Stomach smooth muscle (tissue), 2 donors: ENCODE measurements around the gene NHS.

Experiments
- H3K27ac ChIP-seq: one replicate; pipeline ENCODE4 v1.7.0; 2013; ENCODE audit warnings: mild to moderate bottlenecking, low read length, inconsistent platforms
- H3K27me3 ChIP-seq, 2 donors: one replicate each; pipeline ENCODE4 v1.7.0; 2013; ENCODE audit warnings: low read length in 2 of 2; ENCODE audit not compliant: insufficient read depth in 2 of 2, control insufficient read depth in 1 of 2
- H3K36me3 ChIP-seq, 2 donors: one replicate each; pipeline ENCODE4 v1.7.0; 2013; ENCODE audit warnings: low read length in 2 of 2; ENCODE audit not compliant: control insufficient read depth in 2 of 2, insufficient read depth in 2 of 2
- H3K4me1 ChIP-seq: one replicate; pipeline ENCODE4 v1.7.0; 2013; ENCODE audit warnings: low read length; ENCODE audit not compliant: control insufficient read depth, insufficient read depth
- H3K4me3 ChIP-seq, 2 donors: one replicate each; pipeline ENCODE4 v1.7.0; 2013; ENCODE audit warnings: low read length in 2 of 2
- H3K9ac ChIP-seq, 2 donors: one replicate each; pipeline ENCODE4 v1.7.0; 2013; ENCODE audit warnings: low read length in 2 of 2, mild to moderate bottlenecking in 1 of 2
- H3K9me3 ChIP-seq, 2 donors: one replicate each; pipeline ENCODE4 v1.7.0; 2013; ENCODE audit warnings: low read length in 2 of 2; ENCODE audit not compliant: control insufficient read depth in 2 of 2
- donor health status: healthy.
- donor health status: Pancreatic carcinoma.

NHS gene

GRCh38 chrX:17579026-17579425 lies 204.0 kb downstream of the NHS start:
- Histone ChIP-seq H3K9ac (no peak overlapping the region), H3K27ac (no peak overlapping the region), H3K36me3 (no peaks in the 10 kb centered on the region), H3K9me3 (no peaks in the 10 kb centered on the region), H3K4me3 (no peak overlapping the region), H3K4me1 (peaks cover 22% of the 10 kb centered on the region), H3K27me3 (peaks cover 0 to 15% of the 10 kb centered on the region in 2 donors)

GRCh38 chrX:17580539-17581152 lies 205.6 kb downstream of the NHS start:
- Histone ChIP-seq H3K27me3 (peaks cover 0 to 11% of the 10 kb centered on the region in 2 donors), H3K4me3 (peak overlapping the region in 1 of 2 donors; percentile 40), H3K4me1 (peaks cover 23% of the 10 kb centered on the region), H3K9me3 (no peaks in the 10 kb centered on the region), H3K27ac (no peak overlapping the region), H3K36me3 (no peaks in the 10 kb centered on the region), H3K9ac (no peak overlapping the region)

- Histone ChIP-seq H3K9me3 (no peaks in the 10 kb centered on the region), H3K27me3 (peaks cover 0 to 11% of the 10 kb centered on the region in 2 donors), H3K27ac (no peak overlapping the region), H3K9ac (no peak overlapping the region), H3K4me3 (no peak overlapping the region), H3K4me1 (peaks cover 23% of the 10 kb centered on the region), H3K36me3 (no peaks in the 10 kb centered on the region)
Measured at GRCh38 chrX:17581641-17582040, 206.6 kb downstream of the NHS start.

- H3K4me1 ChIP-seq = peaks cover 23% of the 10 kb centered on the region
- H3K9me3 ChIP-seq = no peaks in the 10 kb centered on the region
- no peak overlapping the region for H3K9ac ChIP-seq
- H3K4me3 ChIP-seq = no peak overlapping the region
- H3K27ac ChIP-seq = no peak overlapping the region
- H3K36me3 ChIP-seq = no peaks in the 10 kb centered on the region
- peaks cover 0 to 11% of the 10 kb centered on the region in 2 donors for H3K27me3 ChIP-seq
Measured at GRCh38 chrX:17584248-17584681, 209.3 kb downstream of the NHS start.

GRCh38 chrX:17585006-17585405 lies 210.0 kb downstream of the NHS start:
- Histone ChIP-seq H3K27ac (no peak overlapping the region), H3K36me3 (no peaks in the 10 kb centered on the region), H3K4me1 (peaks cover 21% of the 10 kb centered on the region), H3K27me3 (peaks cover 0 to 7% of the 10 kb centered on the region in 2 donors), H3K9me3 (no peaks in the 10 kb centered on the region), H3K4me3 (no peak overlapping the region), H3K9ac (no peak overlapping the region)

- H3K27ac ChIP-seq = no peak overlapping the region
- H3K9ac ChIP-seq = no peak overlapping the region
- H3K36me3 ChIP-seq = no peaks in the 10 kb centered on the region
- peaks cover 4% of the 10 kb centered on the region for H3K4me1 ChIP-seq
- H3K9me3 ChIP-seq = no peaks in the 10 kb centered on the region
- no peak overlapping the region for H3K4me3 ChIP-seq
- peaks cover 0 to 7% of the 10 kb centered on the region in 2 donors for H3K27me3 ChIP-seq
Measured at GRCh38 chrX:17587366-17587765, 212.4 kb downstream of the NHS start.

- peaks cover 7% of the 10 kb centered on the region for H3K4me1 ChIP-seq
Measured at GRCh38 chrX:17588303-17588702, 213.3 kb downstream of the NHS start.

GRCh38 chrX:17590892-17591740 lies 216.1 kb downstream of the NHS start:
- H3K27me3 ChIP-seq = peaks cover 0 to 8% of the 10 kb centered on the region in 2 donors
- peak overlapping the region; percentile 48 to 66 for H3K4me3 ChIP-seq
- peak overlapping the region; percentile 7 for H3K27ac ChIP-seq

More at GRCh38 chrX:17588303-17588702, 213.3 kb downstream of the NHS start:
- H3K27ac ChIP-seq = no peak overlapping the region
- no peak overlapping the region for H3K4me3 ChIP-seq
- H3K36me3 ChIP-seq = no peaks in the 10 kb centered on the region
- H3K27me3 ChIP-seq = peaks cover 0 to 3% of the 10 kb centered on the region in 2 donors
- no peaks in the 10 kb centered on the region for H3K9me3 ChIP-seq
- no peak overlapping the region for H3K9ac ChIP-seq

GRCh38 chrX:17591741-17592110 lies 216.7 kb downstream of the NHS start:
- no peaks in the 10 kb centered on the region for H3K9me3 ChIP-seq
- H3K27ac ChIP-seq = peak overlapping the region; percentile 7
- no peaks in the 10 kb centered on the region for H3K36me3 ChIP-seq
- peaks cover 5% of the 10 kb centered on the region for H3K4me1 ChIP-seq
- H3K27me3 ChIP-seq = peaks cover 0 to 8% of the 10 kb centered on the region in 2 donors
- peak overlapping the region; percentile 48 to 66 for H3K4me3 ChIP-seq
- H3K9ac ChIP-seq = no peak overlapping the region

More at GRCh38 chrX:17590892-17591740, 216.1 kb downstream of the NHS start:
- Histone ChIP-seq H3K9ac (no peak overlapping the region), H3K4me1 (peaks cover 5% of the 10 kb centered on the region), H3K9me3 (no peaks in the 10 kb centered on the region), H3K36me3 (no peaks in the 10 kb centered on the region)

- Histone ChIP-seq H3K36me3 (no peaks in the 10 kb centered on the region), H3K27ac (peak overlapping the region; percentile 31), H3K9me3 (no peaks in the 10 kb centered on the region), H3K4me3 (peak overlapping the region; percentile 48 to 66), H3K4me1 (peaks cover 5% of the 10 kb centered on the region), H3K27me3 (peaks cover 0 to 8% of the 10 kb centered on the region in 2 donors), H3K9ac (no peak overlapping the region)
Measured at GRCh38 chrX:17592117-17592516, 217.1 kb downstream of the NHS start.
